ENCODE results near the gene MVK. TPM values are rescaled to one million over a fixed set of nuclear protein-coding genes. Genes with fewer than 3 reads are reported as not detected.

Gene MVK
- total RNA-seq, 1 donor from 2014 or later = 18.6 TPM

GRCh38 chr12:109545826-109546225, 27.8 kb upstream of the MVK start:
- no peak for DNase-seq

- no peak for DNase-seq
Measured at GRCh38 chr12:109547286-109547685, 26.3 kb upstream of the MVK start.

- no peak for DNase-seq
Measured at GRCh38 chr12:109548258-109548657, 25.3 kb upstream of the MVK start.

GRCh38 chr12:109549613-109550270, 23.9 kb upstream of the MVK start:
- no peak for DNase-seq

- DNase-seq = no peak
Measured at GRCh38 chr12:109550281-109550680, 23.3 kb upstream of the MVK start.

- DNase-seq = no peak
Measured at GRCh38 chr12:109551108-109551507, 22.5 kb upstream of the MVK start.

GRCh38 chr12:109552971-109553370, 20.6 kb upstream of the MVK start:
- DNase-seq = no peak

GRCh38 chr12:109553483-109553882, 20.1 kb upstream of the MVK start:
- DNase-seq = no peak

- DNase-seq = no peak
Measured at GRCh38 chr12:109553906-109554500, 19.6 kb upstream of the MVK start.

- no peak for DNase-seq
Measured at GRCh38 chr12:109554761-109555160, 18.8 kb upstream of the MVK start.

- no peak for DNase-seq
Measured at GRCh38 chr12:109555431-109556315, 17.9 kb upstream of the MVK start.

GRCh38 chr12:109557200-109557599, 16.4 kb upstream of the MVK start:
- no peak for DNase-seq

GRCh38 chr12:109557805-109558204, 15.8 kb upstream of the MVK start:
- no peak for DNase-seq

GRCh38 chr12:109558374-109559199, 15.0 kb upstream of the MVK start:
- no peak for DNase-seq

- no peak for DNase-seq
Measured at GRCh38 chr12:109559200-109559505, 14.4 kb upstream of the MVK start.

GRCh38 chr12:109559601-109560000, 14.0 kb upstream of the MVK start:
- DNase-seq = no peak

GRCh38 chr12:109560867-109561710, 12.5 kb upstream of the MVK start:
- DNase-seq = no peak

GRCh38 chr12:109561711-109562030, 11.9 kb upstream of the MVK start:
- DNase-seq = no peak

- no peak for DNase-seq
Measured at GRCh38 chr12:109562871-109563270, 10.7 kb upstream of the MVK start.

- DNase-seq = no peak
Measured at GRCh38 chr12:109563291-109564284, 10.0 kb upstream of the MVK start.

GRCh38 chr12:109566424-109566823, 7.2 kb upstream of the MVK start:
- no peak for DNase-seq
